Upper lobe of right lung (tissue), 1 donor: ENCODE data around the gene GPR78. TPM values are rescaled to one million over a fixed set of nuclear protein-coding genes. Genes with fewer than 3 reads are reported as not detected.

Experiments
- ATAC-seq: fragments of 200-7000 bp; cut with Tn5 transposase; one replicate; pipeline ENCODE4 v1.9.1; 2020; ENCODE audit warnings: mild to moderate bottlenecking, moderate library complexity
- DNase-seq: peaks from one replicate; pipeline ENCODE4 v3.0.0-alpha.2; 2020
- H3K27ac ChIP-seq: fragments of 200-600 bp; one replicate; pipeline ENCODE4 v1.8.0; 2022
- H3K27me3 ChIP-seq: fragments of 200-600 bp; one replicate; pipeline ENCODE4 v1.8.0; 2022; ENCODE audit warnings: mild to moderate bottlenecking
- H3K36me3 ChIP-seq: fragments of 200-600 bp; one replicate; pipeline ENCODE4 v1.8.0; 2022
- H3K4me1 ChIP-seq: fragments of 200-600 bp; one replicate; pipeline ENCODE4 v1.8.0; 2022
- H3K4me3 ChIP-seq: fragments of 200-600 bp; one replicate; pipeline ENCODE4 v1.8.0; 2022; ENCODE audit warnings: mild to moderate bottlenecking
- H3K9me3 ChIP-seq: fragments of 200-600 bp; one replicate; pipeline ENCODE4 v1.8.0; 2022
- intact Hi-C: fragments of 100-400 bp; cut with DNase I; formaldehyde crosslinking; loops from one replicate; pipeline ENCODE4 v1.11.0; 2022
- total RNA-seq: library from RNA; stranded (reverse); fragmentation: NEBNext Ultra II Directional; extraction: Animal tissue kit (Norgen Biotek cat#: 25700); gene quantifications from one replicate; pipeline ENCODE4 v1.2.1, GENCODE V29; 2021
- TF ChIP-seq, protein P1 (sequence below): fragments of 200-600 bp; IDR thresholded peaks from one replicate; pipeline ENCODE4 v1.8.0; 2022; ENCODE audit warnings: antibody characterized with exemption
- donor health status: DM: no; HTN: yes; CAD: no; lungs with severe emphysema.

Gene GPR78
- total RNA-seq, 1 donor from 2014 or later: 0.23 TPM

DNA sequence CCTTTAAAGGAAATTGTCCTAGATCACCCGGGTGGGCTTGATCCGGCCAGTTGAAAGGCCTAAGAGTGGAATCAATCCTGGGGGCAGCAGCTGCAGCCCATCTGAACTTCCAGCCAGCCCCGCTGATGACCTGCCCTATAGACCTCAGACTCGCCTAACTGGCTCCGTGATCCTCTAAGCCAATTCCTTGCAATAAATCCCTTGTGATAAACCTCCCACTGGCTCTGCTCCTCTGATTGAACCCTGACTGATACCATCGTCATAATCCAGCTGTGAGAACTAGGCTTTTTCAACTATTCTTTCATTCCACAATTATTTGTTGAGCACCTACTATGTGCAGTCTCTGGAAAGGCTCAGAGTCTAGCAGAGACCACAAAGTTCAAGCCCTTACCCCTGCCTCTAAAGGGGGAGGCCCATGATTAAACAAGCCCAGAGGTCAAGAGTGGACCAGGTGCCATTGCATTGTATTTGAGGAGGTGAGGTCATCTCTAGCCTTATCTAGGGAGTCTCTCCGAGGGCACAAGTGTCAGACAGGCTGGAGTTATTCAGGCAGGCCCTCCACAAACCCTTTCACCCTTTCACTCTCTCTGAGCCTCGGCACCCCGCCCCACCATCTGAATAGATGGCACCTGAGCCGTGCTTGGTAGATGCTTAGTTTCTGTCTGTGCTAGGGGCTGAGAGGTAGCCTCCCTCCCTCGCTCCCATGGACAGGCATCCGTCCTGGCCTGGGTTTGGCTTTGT is 20.5 kb upstream of the GPR78 start:
- no peaks in the 10 kb centered on the region for H3K27me3 ChIP-seq
- ATAC-seq (no peak), DNase-seq (peak; percentile 26)
- intact Hi-C loops: no loop called here
- no peak overlapping the region for H3K4me3 ChIP-seq
- TF ChIP-seq, protein P1, sequence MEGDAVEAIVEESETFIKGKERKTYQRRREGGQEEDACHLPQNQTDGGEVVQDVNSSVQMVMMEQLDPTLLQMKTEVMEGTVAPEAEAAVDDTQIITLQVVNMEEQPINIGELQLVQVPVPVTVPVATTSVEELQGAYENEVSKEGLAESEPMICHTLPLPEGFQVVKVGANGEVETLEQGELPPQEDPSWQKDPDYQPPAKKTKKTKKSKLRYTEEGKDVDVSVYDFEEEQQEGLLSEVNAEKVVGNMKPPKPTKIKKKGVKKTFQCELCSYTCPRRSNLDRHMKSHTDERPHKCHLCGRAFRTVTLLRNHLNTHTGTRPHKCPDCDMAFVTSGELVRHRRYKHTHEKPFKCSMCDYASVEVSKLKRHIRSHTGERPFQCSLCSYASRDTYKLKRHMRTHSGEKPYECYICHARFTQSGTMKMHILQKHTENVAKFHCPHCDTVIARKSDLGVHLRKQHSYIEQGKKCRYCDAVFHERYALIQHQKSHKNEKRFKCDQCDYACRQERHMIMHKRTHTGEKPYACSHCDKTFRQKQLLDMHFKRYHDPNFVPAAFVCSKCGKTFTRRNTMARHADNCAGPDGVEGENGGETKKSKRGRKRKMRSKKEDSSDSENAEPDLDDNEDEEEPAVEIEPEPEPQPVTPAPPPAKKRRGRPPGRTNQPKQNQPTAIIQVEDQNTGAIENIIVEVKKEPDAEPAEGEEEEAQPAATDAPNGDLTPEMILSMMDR: no peak
- no peaks in the 10 kb centered on the region for H3K4me1 ChIP-seq
- no peaks in the 10 kb centered on the region for H3K36me3 ChIP-seq
- H3K27ac ChIP-seq: no peak overlapping the region
- H3K9me3 ChIP-seq: no peaks in the 10 kb centered on the region

GRCh38 chr4:8560265-8561047 is 19.7 kb upstream of the GPR78 start:
- ATAC-seq (no peak), DNase-seq (peak; percentile 54)

DNA sequence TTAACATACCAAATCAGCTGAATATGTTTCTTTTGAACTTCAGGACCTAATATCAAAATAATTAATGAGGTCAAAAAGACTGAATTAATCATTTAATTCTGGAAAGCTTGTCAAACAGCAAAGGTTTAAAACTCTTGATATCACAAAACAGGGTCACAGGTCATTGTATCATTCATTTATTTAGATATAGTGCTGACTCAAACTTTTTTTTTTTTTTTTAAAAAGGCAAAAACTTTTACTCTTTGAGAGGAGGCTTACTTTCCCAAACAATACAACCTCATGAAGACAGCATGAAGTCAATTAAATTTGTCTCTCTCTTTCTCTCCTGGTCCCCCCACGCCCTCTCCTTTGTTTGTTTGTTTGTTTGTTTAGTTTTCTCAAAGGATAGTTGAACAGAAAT is 15.6 kb upstream of the GPR78 start:
- H3K27ac ChIP-seq: no peak overlapping the region
- no peak overlapping the region for H3K4me3 ChIP-seq
- intact Hi-C loops: no loop called here
- no peaks in the 10 kb centered on the region for H3K36me3 ChIP-seq
- TF ChIP-seq, protein P1: no peak
- no peaks in the 10 kb centered on the region for H3K9me3 ChIP-seq
- H3K4me1 ChIP-seq: no peaks in the 10 kb centered on the region
- ATAC-seq (no peak), DNase-seq (no peak)
- H3K27me3 ChIP-seq: peaks cover 8% of the 10 kb centered on the region

More at GRCh38 chr4:8560265-8561047, 19.7 kb upstream of the GPR78 start:
- no peaks in the 10 kb centered on the region for H3K27me3 ChIP-seq
- intact Hi-C loops: no loop called here
- no peak overlapping the region for H3K27ac ChIP-seq
- H3K36me3 ChIP-seq: no peaks in the 10 kb centered on the region
- TF ChIP-seq, protein P1: no peak
- H3K4me1 ChIP-seq: no peaks in the 10 kb centered on the region
- H3K9me3 ChIP-seq: no peaks in the 10 kb centered on the region
- no peak overlapping the region for H3K4me3 ChIP-seq

DNA sequence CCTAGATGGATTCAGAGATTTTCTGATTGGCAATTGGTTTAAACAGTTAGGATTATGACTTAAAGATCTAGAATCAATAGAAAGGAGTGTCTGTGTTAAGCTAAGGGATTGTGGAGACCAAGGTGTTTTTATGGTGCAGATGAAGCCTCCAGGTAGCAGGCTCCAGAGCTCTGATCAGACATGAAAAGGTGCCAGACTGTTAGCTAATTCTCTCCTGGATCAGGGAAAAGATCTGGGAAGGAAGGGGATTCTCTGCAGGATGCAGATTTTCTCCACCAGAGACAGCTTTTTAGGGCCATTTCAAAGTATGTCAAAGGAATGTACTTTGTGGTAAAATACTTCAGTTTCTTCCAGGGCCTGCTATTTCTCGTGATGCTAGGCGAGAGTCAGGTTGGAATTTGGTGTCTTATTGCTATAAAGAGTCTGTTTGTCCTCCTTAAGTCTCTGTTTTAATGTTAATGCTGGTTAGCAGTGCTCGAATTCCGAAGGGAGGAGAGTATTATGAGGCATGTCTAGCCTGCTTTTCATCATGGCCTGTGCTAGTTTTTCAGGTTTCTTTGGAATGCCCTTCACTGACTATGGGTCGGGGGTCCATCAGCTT is 12.0 kb upstream of the GPR78 start:
- Histone ChIP-seq H3K9me3 (no peaks in the 10 kb centered on the region), H3K4me1 (no peaks in the 10 kb centered on the region), H3K27ac (no peak overlapping the region), H3K27me3 (peaks cover 8% of the 10 kb centered on the region), H3K36me3 (no peaks in the 10 kb centered on the region), H3K4me3 (no peak overlapping the region)
- DNase-seq (no peak), ATAC-seq (no peak)
- TF ChIP-seq, protein P1: no peak
- intact Hi-C loops: no loop called here

DNA sequence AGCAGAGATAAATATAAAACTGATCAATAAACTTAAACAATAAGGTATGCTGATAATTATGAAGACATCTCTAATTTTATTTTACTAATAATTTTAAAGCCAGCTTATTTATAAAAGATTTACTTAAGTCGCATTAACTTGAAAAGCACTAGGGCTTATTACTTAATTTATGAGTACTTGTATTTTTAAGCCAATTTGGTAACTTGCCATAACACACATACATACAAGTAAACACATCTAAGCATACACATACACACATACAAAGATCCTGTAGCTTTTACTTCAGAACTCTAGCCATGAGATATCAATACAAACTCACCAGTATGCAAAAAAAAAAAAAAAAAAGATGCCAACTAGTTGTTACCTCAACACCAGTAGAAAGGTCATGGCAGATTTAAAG is 10.0 kb upstream of the GPR78 start:
- TF ChIP-seq, protein P1: no peak
- H3K4me3 ChIP-seq: no peak overlapping the region
- no peaks in the 10 kb centered on the region for H3K36me3 ChIP-seq
- no peak overlapping the region for H3K27ac ChIP-seq
- H3K27me3 ChIP-seq: peaks cover 8% of the 10 kb centered on the region
- no peaks in the 10 kb centered on the region for H3K4me1 ChIP-seq
- no peaks in the 10 kb centered on the region for H3K9me3 ChIP-seq
- ATAC-seq: no peak
- no peak for DNase-seq
- intact Hi-C loops: no loop called here
